A673 (cell line): ENCODE data around the gene PRKAG2. TPM values are rescaled to one million over a fixed set of nuclear protein-coding genes. Genes with fewer than 3 reads are reported as not detected.

ENCODE experiments used
- BruUV-seq: library from RNA; stranded (reverse); fragments of 400-500 nt; replicated peaks from 2 replicates; lab custom pipeline; 2021; lab: Mats Ljungman, UMichigan
- CTCF ChIA-PET: fragments of 300-600 bp; sonication (Branson Sonifier 250); formaldehyde crosslinking; loops from one replicate; lab custom pipeline; 2022; ENCODE audit warnings: antibody characterized with exemption; lab: Charles Lee
- POLR2A ChIA-PET: fragments of 300-600 bp; sonication (Branson Sonifier 250); formaldehyde crosslinking; loops from one replicate; lab custom pipeline; 2022; ENCODE audit warnings: antibody characterized with exemption; ENCODE audit not compliant: low non-redundant PET; lab: Charles Lee
- DNase-seq: peaks from one replicate; pipeline ENCODE4 v3.0.0-alpha.2; 2015; ENCODE audit warnings: low spot score
- H3K27ac ChIP-seq: fragments of 200-600 bp; sonication (generic); 2 replicates; pipeline ENCODE4 v1.5.1; 2016; ENCODE audit warnings: mixed run types, low read depth, mild to moderate bottlenecking, mixed read lengths, antibody characterized with exemption, low read length; ENCODE audit not compliant: poor library complexity, severe bottlenecking
- H3K27me3 ChIP-seq: fragments of 200-600 bp; sonication (generic); replicated peaks from 2 replicates; pipeline ENCODE4 v1.6.1; 2017; ENCODE audit warnings: mixed run types, low read depth, mild to moderate bottlenecking, mixed read lengths, antibody characterized with exemption, low read length; ENCODE audit not compliant: insufficient read depth, poor library complexity
- H3K36me3 ChIP-seq: fragments of 200-600 bp; sonication (generic); 2 replicates; pipeline ENCODE4 v1.6.1; 2016; ENCODE audit warnings: mixed run types, mild to moderate bottlenecking, mixed read lengths, antibody characterized with exemption, low read length; ENCODE audit not compliant: insufficient read depth, poor library complexity, severe bottlenecking
- H3K4me1 ChIP-seq: fragments of 200-600 bp; sonication (generic); 2 replicates; pipeline ENCODE4 v1.6.1; 2017; ENCODE audit warnings: mixed run types, mild to moderate bottlenecking, mixed read lengths, antibody characterized with exemption, low read length; ENCODE audit not compliant: insufficient read depth, poor library complexity, severe bottlenecking
- H3K4me3 ChIP-seq: fragments of 200-600 bp; sonication (generic); 2 replicates; pipeline ENCODE4 v1.5.1; 2016; ENCODE audit warnings: low read depth, mixed run types, mild to moderate bottlenecking, mixed read lengths, low read length; ENCODE audit not compliant: poor library complexity, severe bottlenecking
- H3K9me3 ChIP-seq: fragments of 200-600 bp; sonication (generic); 2 replicates; pipeline ENCODE4 v1.6.1; 2016; ENCODE audit warnings: mixed run types, low read depth, mild to moderate bottlenecking, mixed read lengths, antibody characterized with exemption, low read length; ENCODE audit not compliant: poor library complexity, severe bottlenecking
- CTCF ChIP-seq: fragments of 300-800, 200-600 bp; sonication (generic); conservative IDR thresholded peaks from 2 replicates; pipeline ENCODE4 v1.5.1; 2017; ENCODE audit warnings: low read depth, mild to moderate bottlenecking, antibody characterized with exemption, low read length, moderate library complexity, mixed read lengths
- EZH2 ChIP-seq: fragments of 200-600 bp; sonication (generic); IDR thresholded peaks from 2 replicates; pipeline ENCODE4 v1.6.1; 2017; ENCODE audit warnings: borderline replicate concordance, low read depth, mild to moderate bottlenecking, mixed read lengths, antibody characterized with exemption, low read length; ENCODE audit not compliant: poor library complexity, severe bottlenecking
- intact Hi-C: fragments of 100-400 bp; cut with micrococcal nuclease; formaldehyde crosslinking; loops from one replicate; pipeline ENCODE4 v1.10.0; 2022; ENCODE audit not compliant: unreplicated experiment
- total RNA-seq: library from RNA; stranded (reverse); gene quantifications from 2 replicates; pipeline ENCODE4 v1.2.3, GENCODE V29; 2021

The PRKAG2 gene
- total RNA-seq, 1 experiment from 2014 or later: 11.6 TPM

- TF ChIP-seq EZH2 (no peak), CTCF (no peak)
- Histone ChIP-seq H3K4me3 (no peak overlapping the region), H3K27ac (no peak overlapping the region), H3K36me3 (no peaks in the 10 kb centered on the region), H3K9me3 (peaks cover 13% of the 10 kb centered on the region), H3K4me1 (no peaks in the 10 kb centered on the region), H3K27me3 (no peaks in the 10 kb centered on the region)
- ChIA-PET CTCF (no interaction called here), POLR2A (no interaction called here)
- intact Hi-C loops: no loop called here
- no peak for DNase-seq
- no TSS peak for BruUV-seq
Observed at GRCh38 chr7:151529842-151530241, 347.1 kb downstream of the PRKAG2 start.

- intact Hi-C loops: no loop called here
- no peak overlapping the region for H3K27ac ChIP-seq
- no peak for DNase-seq
- no peak for TF ChIP-seq CTCF
- TF ChIP-seq EZH2: no peak
- BruUV-seq: no TSS peak
- H3K9me3 ChIP-seq: peaks cover 1% of the 10 kb centered on the region
- H3K4me3 ChIP-seq: no peak overlapping the region
- no peaks in the 10 kb centered on the region for H3K36me3 ChIP-seq
- CTCF ChIA-PET: no interaction called here
- H3K27me3 ChIP-seq: no peaks in the 10 kb centered on the region
- POLR2A ChIA-PET: no interaction called here
- H3K4me1 ChIP-seq: no peaks in the 10 kb centered on the region
Observed at GRCh38 chr7:151524845-151525244, 352.1 kb downstream of the PRKAG2 start.

GRCh38 chr7:151524331-151524730 is 352.6 kb downstream of the PRKAG2 start:
- no peak for DNase-seq
- no peak for TF ChIP-seq EZH2
- TF ChIP-seq CTCF: no peak
- intact Hi-C loops: no loop called here
- Histone ChIP-seq H3K9me3 (no peaks in the 10 kb centered on the region), H3K27ac (no peak overlapping the region), H3K27me3 (no peaks in the 10 kb centered on the region), H3K4me1 (no peaks in the 10 kb centered on the region), H3K4me3 (no peak overlapping the region), H3K36me3 (no peaks in the 10 kb centered on the region)
- POLR2A ChIA-PET: no interaction called here
- BruUV-seq: no TSS peak
- CTCF ChIA-PET: no interaction called here
